ENCODE results near the gene STX3. TPM values are rescaled to one million over a fixed set of nuclear protein-coding genes. Genes with fewer than 3 reads are reported as not detected.
"Not testable (repeated sequence)": the region's sequence is repeated elsewhere in the genome, so short reads cannot be mapped to it uniquely, and the experiment has no call there.

STX3 gene
- polyA plus RNA-seq, 2 of the 4 experiments (the other 2 are of a cell fraction), result 15.2 to 15.4 TPM

DNA sequence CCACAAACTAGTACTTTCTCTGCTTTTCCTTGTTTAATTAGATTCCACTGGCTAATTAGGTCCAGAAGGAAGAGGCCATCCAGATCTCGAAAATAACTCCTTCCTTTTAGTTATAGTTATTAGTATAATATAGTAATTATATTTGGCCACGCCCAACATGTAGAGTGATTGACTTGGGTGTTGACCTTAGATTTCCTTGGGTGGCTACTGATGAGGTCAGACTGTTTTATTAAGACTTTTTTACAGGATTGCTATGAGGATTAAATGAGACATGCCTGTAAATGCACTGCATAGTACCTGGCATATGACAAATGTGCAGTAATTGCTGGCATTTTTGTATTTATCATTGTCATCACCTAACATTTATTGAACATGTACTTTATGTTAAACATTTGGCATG is 26.9 kb downstream of the STX3 start:
- Histone ChIP-seq H3K4me1 (peaks cover 34% of the 10 kb centered on the region), H3K27ac (no peak overlapping the region), H3K9me3 (no peaks in the 10 kb centered on the region), H3K4me2 (no peak overlapping the region), H3K4me3 (no peak overlapping the region)
- ATAC-seq (no peak), DNase-seq (ENCODE audit: low read depth in 1 of 2, low spot score in 1 of 2) (no peak), FAIRE-seq (no peak)
- ChIA-PET CTCF (no interaction called here), POLR2A (no interaction called here)
- TF ChIP-seq GATA3 (IDR thresholded peaks at IDR 0.05; ENCODE audit: borderline replicate concordance), result no peak
- TF ChIP-seq FOXS1 (CRISPR knock-in tag; IDR thresholded peaks at IDR 0.05), result no peak
- no peak for TF ChIP-seq MYC (IDR thresholded peaks at IDR 0.05; ENCODE audit: borderline replicate concordance, low read length)
- no peak for TF ChIP-seq ESRRA (IDR thresholded peaks at IDR 0.05; ENCODE audit: borderline replicate concordance, low read length)
- no peak for TF ChIP-seq RARB (CRISPR knock-in tag; IDR thresholded peaks at IDR 0.05)
- TF ChIP-seq POLR2A (IDR thresholded peaks at IDR 0.05; ENCODE audit: low read length), result no peak
- TF ChIP-seq ZNF302 (CRISPR knock-in tag; IDR thresholded peaks at IDR 0.05), result no peak
- TF ChIP-seq MAX (IDR thresholded peaks at IDR 0.05), result no peak
- TF ChIP-seq TFCP2L1 (CRISPR knock-in tag; IDR thresholded peaks at IDR 0.05), result no peak
- no peak for TF ChIP-seq RNF2 (IDR thresholded peaks at IDR 0.05; ENCODE audit: borderline replicate concordance, low read depth)
- no peak for TF ChIP-seq NFE2L2 (conservative IDR thresholded peaks at IDR 0.05; ENCODE audit: low read length)
- TF ChIP-seq TP53 (CRISPR knock-in tag; IDR thresholded peaks at IDR 0.05), result no peak
- 83% methylated on average over 2 of the region's 2 CpGs for WGBS (ENCODE audit: missing lambda C conversion rate)

DNA sequence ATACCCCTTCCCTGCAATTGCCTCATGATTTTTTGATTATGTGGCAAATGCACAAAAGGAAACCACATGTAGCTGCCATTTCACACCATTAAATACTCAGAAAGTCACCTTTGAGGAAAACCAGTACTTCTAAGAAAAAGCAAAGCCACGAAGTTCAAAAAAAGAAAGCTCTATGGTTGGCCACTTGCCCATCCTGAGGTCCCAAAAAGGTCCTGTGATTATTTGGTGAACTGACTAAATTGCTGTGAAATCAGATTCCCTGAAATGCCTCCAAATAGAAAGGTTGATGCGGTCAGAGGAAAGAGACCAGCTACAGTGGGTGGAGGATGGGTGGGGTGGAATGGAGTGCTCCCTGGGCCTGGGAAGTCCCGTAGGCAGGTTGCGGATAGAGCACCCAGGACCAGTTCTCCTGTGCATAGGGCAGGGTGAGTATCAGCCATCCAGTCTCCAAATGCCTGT is 28.5 kb downstream of the STX3 start:
- peaks cover 25% of the 10 kb centered on the region for H3K4me1 ChIP-seq
- DNase-seq (ENCODE audit: low read depth in 1 of 2, low spot score in 1 of 2) (no peak), ATAC-seq (no peak), FAIRE-seq (no peak)
- H3K4me3 ChIP-seq, result no peak overlapping the region
- no peak for TF ChIP-seq ATOH8 (CRISPR knock-in tag; IDR thresholded peaks at IDR 0.05; ENCODE audit: low read depth)
- TF ChIP-seq, protein P1, sequence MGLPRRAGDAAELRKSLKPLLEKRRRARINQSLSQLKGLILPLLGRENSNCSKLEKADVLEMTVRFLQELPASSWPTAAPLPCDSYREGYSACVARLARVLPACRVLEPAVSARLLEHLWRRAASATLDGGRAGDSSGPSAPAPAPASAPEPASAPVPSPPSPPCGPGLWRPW (IDR thresholded peaks at IDR 0.05), result no peak
- no peak for TF ChIP-seq MAX (IDR thresholded peaks at IDR 0.05)
- TF ChIP-seq PBX3 (IDR thresholded peaks at IDR 0.05), result no peak
- TF ChIP-seq MAFK (IDR thresholded peaks at IDR 0.05; ENCODE audit: partially characterized antibody), result no peak
- TF ChIP-seq RFX5 (IDR thresholded peaks at IDR 0.05), result no peak
- no peak for TF ChIP-seq ELK1 (IDR thresholded peaks at IDR 0.05; ENCODE audit: low read depth, low read length)
- TF ChIP-seq TP53 (CRISPR knock-in tag; IDR thresholded peaks at IDR 0.05), result no peak
- TF ChIP-seq, protein P2, sequence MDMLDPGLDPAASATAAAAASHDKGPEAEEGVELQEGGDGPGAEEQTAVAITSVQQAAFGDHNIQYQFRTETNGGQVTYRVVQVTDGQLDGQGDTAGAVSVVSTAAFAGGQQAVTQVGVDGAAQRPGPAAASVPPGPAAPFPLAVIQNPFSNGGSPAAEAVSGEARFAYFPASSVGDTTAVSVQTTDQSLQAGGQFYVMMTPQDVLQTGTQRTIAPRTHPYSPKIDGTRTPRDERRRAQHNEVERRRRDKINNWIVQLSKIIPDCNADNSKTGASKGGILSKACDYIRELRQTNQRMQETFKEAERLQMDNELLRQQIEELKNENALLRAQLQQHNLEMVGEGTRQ (IDR thresholded peaks at IDR 0.05), result no peak
- TF ChIP-seq PHF8 (IDR thresholded peaks at IDR 0.05; ENCODE audit: borderline replicate concordance, low read depth), result no peak
- no peak for TF ChIP-seq ZC3H11A (IDR thresholded peaks at IDR 0.05)
- TF ChIP-seq ZNF302 (CRISPR knock-in tag; IDR thresholded peaks at IDR 0.05), result no peak
- no peak for TF ChIP-seq HEYL (CRISPR knock-in tag; IDR thresholded peaks at IDR 0.05)
- no peak for TF ChIP-seq ZSCAN20 (CRISPR knock-in tag; IDR thresholded peaks at IDR 0.05)
- no peak for TF ChIP-seq JUNB (IDR thresholded peaks at IDR 0.05)
- no peak for TF ChIP-seq MAZ (IDR thresholded peaks at IDR 0.05; ENCODE audit: borderline replicate concordance, low read depth, low read length)
- no peak for TF ChIP-seq FOSB (CRISPR knock-in tag; IDR thresholded peaks at IDR 0.05)
- H3K9me3 ChIP-seq, result no peaks in the 10 kb centered on the region
- H3K27ac ChIP-seq, result no peak overlapping the region
- ChIA-PET POLR2A (no interaction called here), CTCF (no interaction called here)
- H3K4me2 ChIP-seq, result no peak overlapping the region
- 89% methylated on average over 4 of the region's 4 CpGs for WGBS (ENCODE audit: missing lambda C conversion rate)

DNA sequence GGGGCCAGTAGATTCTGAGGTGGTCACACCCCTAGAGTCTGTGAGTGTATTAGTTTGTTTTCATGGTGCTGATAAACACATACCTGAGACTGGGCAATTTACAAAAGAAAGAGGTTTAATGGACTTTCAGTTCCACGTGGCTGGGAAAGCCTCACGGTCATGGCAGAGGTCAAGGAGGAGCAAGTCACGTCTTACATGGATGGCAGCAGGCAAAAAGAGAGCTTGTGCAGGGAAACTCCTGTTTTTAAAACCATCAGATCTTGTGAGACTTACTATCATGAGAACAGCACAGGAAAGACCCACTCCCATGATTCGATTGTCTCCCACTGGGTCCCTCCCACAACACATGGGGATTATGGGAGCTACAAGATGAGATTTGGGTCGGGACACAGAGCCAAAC is 29.3 kb downstream of the STX3 start:
- DNase-seq (ENCODE audit: low read depth in 1 of 2, low spot score in 1 of 2); FAIRE-seq; POLR2A ChIA-PET; ATAC-seq; H3K27ac ChIP-seq; H3K9me3 ChIP-seq; H3K4me3 ChIP-seq; H3K4me2 ChIP-seq: not testable (repeated sequence)
- CTCF ChIA-PET, result interaction anchor here (3.1 to 5.3 kb wide), 3 partner anchors 11 to 30 kb away, joined by 13 to 29 read pairs (median 21); partner anchors contain the start of gene STX3
- WGBS (ENCODE audit: missing lambda C conversion rate), result 89% methylated on average over 5 of the region's 5 CpGs
- H3K4me1 ChIP-seq, result peaks cover 19% of the 10 kb centered on the region

Measured in A549 (cell line).